Mammary epithelial cell (primary cell): ENCODE measurements around the gene IQSEC1.

Experiments used
- CTCF ChIP-seq, 2 donors: IDR thresholded peaks in 1 of 2; conservative IDR thresholded peaks in 1 of 2; 2 replicates each; pipeline ENCODE4 v1.5.1; 2011 to 2012; ENCODE audit warnings: inconsistent platforms in 2 of 2, low read length in 2 of 2, mild to moderate bottlenecking in 2 of 2, control low read depth in 1 of 2, low read depth in 1 of 2; ENCODE audit not compliant: insufficient read depth in 1 of 2; ENCODE audit errors: extremely low read depth in 1 of 2
- EZH2 ChIP-seq: IDR thresholded peaks from 2 replicates; pipeline ENCODE4 v1.6.1; 2012; ENCODE audit warnings: low read length, inconsistent platforms, borderline replicate concordance

GRCh38 chr3:12954891-12955650, 118.2 kb downstream of the IQSEC1 start:
- TF ChIP-seq CTCF (conservative IDR thresholded peaks at IDR 0.05 in 1 of 2, IDR thresholded peaks at IDR 0.05 in 1 of 2; ENCODE audit: extremely low read depth in 1 of 2, insufficient read depth in 1 of 2, low read depth in 1 of 2, low read length in 2 of 2) = no peak
- TF ChIP-seq EZH2 = no peak
